IMR-90 (cell line): ENCODE measurements around the gene RDH16. TPM values are rescaled to one million over a fixed set of nuclear protein-coding genes. Genes with fewer than 3 reads are reported as not detected.

Experiments used
- ATAC-seq: fragments of 200-7000 bp; cut with Tn5 transposase; 2 replicates; pipeline ENCODE4 v1.9.1; 2020; ENCODE audit warnings: low read depth, mild to moderate bottlenecking, moderate library complexity
- BruUV-seq: library from RNA; stranded (reverse); fragments of 400-500 nt; replicated peaks from 2 replicates; lab custom pipeline; 2021; lab: Mats Ljungman, UMichigan
- CTCF ChIA-PET: fragments of 300-600 bp; formaldehyde crosslinking; extraction: SDS; loops from one replicate; lab custom pipeline; 2021; ENCODE audit warnings: antibody characterized with exemption; lab: Yijun Ruan, JAX
- POLR2A ChIA-PET: fragments of 300-600 bp; sonication (Branson Sonifier 250); formaldehyde crosslinking; loops from one replicate; lab custom pipeline; 2022; ENCODE audit warnings: antibody characterized with exemption; ENCODE audit not compliant: unreplicated experiment; lab: Charles Lee
- DNase-seq: peaks from one replicate; pipeline ENCODE4 v3.0.0; 2013
- H2AFZ ChIP-seq: replicated peaks from 2 replicates; pipeline ENCODE3; 2013; ENCODE audit warnings: low read length, mild to moderate bottlenecking; ENCODE audit not compliant: poor library complexity
- H2AK5ac ChIP-seq: 2 replicates; pipeline ENCODE4 v1.6.1; 2013; ENCODE audit warnings: low read depth, low read length, inconsistent platforms
- H2AK9ac ChIP-seq: replicated peaks from 2 replicates; pipeline ENCODE3; 2013; ENCODE audit warnings: mild to moderate bottlenecking, low read depth, low read length, moderate library complexity; ENCODE audit not compliant: poor library complexity
- H2BK120ac ChIP-seq: 2 replicates; pipeline ENCODE4 v1.6.1; 2013; ENCODE audit warnings: low read depth, low read length, inconsistent platforms
- H2BK15ac ChIP-seq: 3 replicates; pipeline ENCODE4 v1.6.1; 2013; ENCODE audit warnings: low read depth, low read length, inconsistent platforms
- H2BK20ac ChIP-seq: 2 replicates; pipeline ENCODE4 v1.6.1; 2013; ENCODE audit warnings: low read depth, mild to moderate bottlenecking, inconsistent platforms, low read length, moderate library complexity
- H2BK5ac ChIP-seq: 2 replicates; pipeline ENCODE4 v1.6.1; 2013; ENCODE audit warnings: mild to moderate bottlenecking, low read depth, low read length, inconsistent platforms; ENCODE audit not compliant: poor library complexity, severe bottlenecking
- H3K14ac ChIP-seq: replicated peaks from 2 replicates; pipeline ENCODE4 v1.6.1; 2013; ENCODE audit warnings: low read depth, low read length, inconsistent platforms
- H3K18ac ChIP-seq: 2 replicates; pipeline ENCODE4 v1.6.1; 2013; ENCODE audit warnings: low read depth, low read length, control low read depth
- H3K23ac ChIP-seq: 2 replicates; pipeline ENCODE4 v1.6.1; 2013; ENCODE audit warnings: low read depth, low read length, inconsistent platforms
- H3K27ac ChIP-seq: 2 replicates; pipeline ENCODE4 v1.5.1; 2013; ENCODE audit warnings: mild to moderate bottlenecking, control low read depth, low read length; ENCODE audit not compliant: insufficient read depth
- H3K27me3 ChIP-seq: 2 replicates; pipeline ENCODE4 v1.6.1; 2013; ENCODE audit warnings: low read length; ENCODE audit not compliant: control insufficient read depth, insufficient read depth
- H3K36me3 ChIP-seq: 2 replicates; pipeline ENCODE4 v1.6.1; 2013; ENCODE audit warnings: low read length, mixed read lengths; ENCODE audit not compliant: control insufficient read depth, insufficient read depth
- H3K4ac ChIP-seq: 2 replicates; pipeline ENCODE4 v1.6.1; 2013; ENCODE audit warnings: low read depth, low read length, inconsistent platforms
- H3K4me1 ChIP-seq: 2 replicates; pipeline ENCODE4 v1.6.1; 2013; ENCODE audit warnings: low read length, mixed read lengths; ENCODE audit not compliant: control insufficient read depth, insufficient read depth
- H3K4me2 ChIP-seq: 2 replicates; pipeline ENCODE4 v1.6.1; 2013; ENCODE audit warnings: low read depth, mild to moderate bottlenecking, control low read depth, low read length, moderate library complexity
- H3K4me3 ChIP-seq: 2 replicates; pipeline ENCODE4 v1.5.1; 2013; ENCODE audit warnings: low read depth, mild to moderate bottlenecking, control low read depth, low read length, moderate library complexity; ENCODE audit not compliant: insufficient read depth
- H3K56ac ChIP-seq: 2 replicates; pipeline ENCODE4 v1.6.1; 2013; ENCODE audit warnings: low read length, inconsistent platforms; ENCODE audit not compliant: insufficient read depth; ENCODE audit errors: extremely low read depth
- H3K79me1 ChIP-seq, 2 experiments: 2 replicates each; pipeline ENCODE4 v1.6.1; 2013; ENCODE audit warnings: low read length in 2 of 2, inconsistent platforms in 1 of 2, low read depth in 1 of 2
- H3K9ac ChIP-seq: 2 replicates; pipeline ENCODE4 v1.6.1; 2013; ENCODE audit warnings: low read depth, low read length, control low read depth
- H3K9me1 ChIP-seq: 2 replicates; pipeline ENCODE4 v1.6.1; 2013; ENCODE audit warnings: low read length, inconsistent platforms; ENCODE audit not compliant: insufficient read depth
- H3K9me3 ChIP-seq: 2 replicates; pipeline ENCODE4 v1.6.1; 2013; ENCODE audit warnings: low read length; ENCODE audit not compliant: control insufficient read depth, insufficient read depth
- H4K20me1 ChIP-seq: 2 replicates; pipeline ENCODE4 v1.6.1; 2013; ENCODE audit warnings: low read length, inconsistent platforms; ENCODE audit not compliant: insufficient read depth
- H4K5ac ChIP-seq: 2 replicates; pipeline ENCODE4 v1.6.1; 2013; ENCODE audit warnings: mild to moderate bottlenecking, low read depth, low read length, control low read depth
- H4K8ac ChIP-seq, 2 experiments: 2 replicates each; pipeline ENCODE4 v1.6.1; 2013; ENCODE audit warnings: low read depth in 2 of 2, low read length in 2 of 2, control low read depth in 1 of 2, inconsistent platforms in 1 of 2
- H4K91ac ChIP-seq: 2 replicates; pipeline ENCODE4 v1.6.1; 2013; ENCODE audit warnings: low read depth, low read length, inconsistent platforms; ENCODE audit not compliant: insufficient read depth
- BHLHE40 ChIP-seq: fragments of 150-350 bp; IDR thresholded peaks from 2 replicates; pipeline ENCODE4 v1.6.1; 2016; ENCODE audit warnings: mild to moderate bottlenecking, low read depth, low read length
- CEBPB ChIP-seq: IDR thresholded peaks from 2 replicates; pipeline ENCODE4 v1.6.1; 2012; ENCODE audit warnings: low read depth, low read length, improper control_type of control experiment
- CHD1 ChIP-seq: IDR thresholded peaks from 2 replicates; pipeline ENCODE4 v1.6.1; 2012; ENCODE audit warnings: low read depth, low read length, improper control_type of control experiment
- CTCF ChIP-seq: conservative IDR thresholded peaks from 2 replicates; pipeline ENCODE4 v1.5.1; 2012; ENCODE audit warnings: mild to moderate bottlenecking, low read depth, low read length, improper control_type of control experiment
- ELK1 ChIP-seq: fragments of 150-350 bp; IDR thresholded peaks from 2 replicates; pipeline ENCODE4 v1.6.1; 2016; ENCODE audit warnings: low read depth, mild to moderate bottlenecking, low read length, moderate library complexity, borderline replicate concordance
- FOS ChIP-seq: fragments of 150-350 bp; IDR thresholded peaks from 2 replicates; pipeline ENCODE4 v1.6.1; 2016; ENCODE audit warnings: low read depth, low read length
- MAFK ChIP-seq: IDR thresholded peaks from 2 replicates; pipeline ENCODE4 v1.6.1; 2012; ENCODE audit warnings: low read depth, low read length, improper control_type of control experiment
- MAZ ChIP-seq: IDR thresholded peaks from 2 replicates; pipeline ENCODE4 v1.6.1; 2012; ENCODE audit warnings: low read depth, mild to moderate bottlenecking, low read length, improper control_type of control experiment, moderate library complexity, borderline replicate concordance
- MXI1 ChIP-seq: IDR thresholded peaks from 2 replicates; pipeline ENCODE4 v1.6.1; 2012; ENCODE audit warnings: low read depth, mild to moderate bottlenecking, low read length, moderate library complexity, borderline replicate concordance
- NFE2L2 ChIP-seq: fragments of 150-350 bp; IDR thresholded peaks from 2 replicates; pipeline ENCODE4 v1.6.1; 2016; ENCODE audit warnings: low read depth, mild to moderate bottlenecking, low read length
- POLR2A ChIP-seq: IDR thresholded peaks from 2 replicates; pipeline ENCODE4 v1.6.1; 2012; ENCODE audit warnings: mild to moderate bottlenecking, low read depth, low read length
- RAD21 ChIP-seq: IDR thresholded peaks from 2 replicates; pipeline ENCODE4 v1.6.1; 2012; ENCODE audit warnings: low read length, improper control_type of control experiment
- RCOR1 ChIP-seq: IDR thresholded peaks from 2 replicates; pipeline ENCODE4 v1.6.1; 2012; ENCODE audit warnings: mild to moderate bottlenecking, low read length, improper control_type of control experiment; ENCODE audit not compliant: insufficient replicate concordance
- RFX5 ChIP-seq: IDR thresholded peaks from 2 replicates; pipeline ENCODE4 v1.8.0; 2012; ENCODE audit warnings: low read depth, mild to moderate bottlenecking, low read length, moderate library complexity
- SMC3 ChIP-seq: fragments of 150-350 bp; IDR thresholded peaks from 2 replicates; pipeline ENCODE4 v1.6.1; 2016; ENCODE audit warnings: low read depth, mild to moderate bottlenecking, antibody characterized with exemption, low read length, moderate library complexity
- USF2 ChIP-seq: fragments of 150-350 bp; IDR thresholded peaks from 2 replicates; pipeline ENCODE4 v1.6.1; 2017; ENCODE audit warnings: mild to moderate bottlenecking, antibody characterized with exemption, low read length, low read depth
- WGBS, 2 experiments: methylation state at CpG; one replicate each; pipeline versions ENCODE4 v1.1.5 to v1.1.7; 2013; ENCODE audit warnings: missing lambda C conversion rate in 2 of 2; ENCODE audit not compliant: insufficient read length in 1 of 2; ENCODE audit errors: extremely low coverage in 2 of 2; 5-methylcytosine and 5-hydroxymethylcytosine counted together
- dilution Hi-C: fragments of 300-500 bp; cut with HindIII; formaldehyde crosslinking; loops from one replicate; pipeline ENCODE4 v1.14.3; 2018; ENCODE audit warnings: low sequenced_read_pairs; ENCODE audit not compliant: unreplicated experiment
- in situ Hi-C: fragments of 300-500 bp; cut with MboI; formaldehyde crosslinking; loops from 3 replicates; pipeline ENCODE4 v1.14.3; 2019; ENCODE audit warnings: low sequenced_read_pairs, inconsistent platforms, mixed read lengths
- intact Hi-C: fragments of 100-400 bp; cut with micrococcal nuclease; formaldehyde crosslinking; loops from 2 replicates; pipeline ENCODE4 v1.10.0; 2022
- polyA plus RNA-seq, 3 experiments: library from polyadenylated mRNA; depleted of rRNA; stranded (reverse); fragments of >200 nt; gene quantifications; 2 replicates each; pipeline ENCODE4 v1.2.3, GENCODE V29; 2012; ENCODE audit warnings: low replicate concordance in 1 of 3
- total RNA-seq: library from RNA; depleted of rRNA; stranded (reverse); fragments of >200 nt; gene quantifications from 2 replicates; pipeline ENCODE4 v1.2.3, GENCODE V29; 2012

Gene RDH16
- total and polyA plus RNA-seq, 2 of the 4 experiments (the other 2 are of a cell fraction), result not detected

- Histone ChIP-seq H3K79me1 (no peaks in the 10 kb centered on the region), H4K5ac (no peak overlapping the region; the same call in 1 of the 2 replicates), H3K9me1 (no peaks in the 10 kb centered on the region; the same call in 1 of the 2 replicates), H3K4me3 (no peak overlapping the region), H3K27me3 (peaks cover 45% of the 10 kb centered on the region), H2BK20ac (no peak overlapping the region), H3K23ac (no peak overlapping the region), H3K18ac (no peak overlapping the region), H3K9me3 (no peaks in the 10 kb centered on the region), H3K14ac (no peak overlapping the region), H3K56ac (no peak overlapping the region), H3K4me2 (0 out of 2 replicates have a peak overlapping the region, but pooled peaks have one; percentile 20), H3K4ac (no peak overlapping the region), H2BK15ac (no peak overlapping the region), H2AK5ac (no peak overlapping the region), H2BK5ac (no peak overlapping the region), H2AFZ (no peak overlapping the region), H4K20me1 (no peaks in the 10 kb centered on the region), H3K27ac (no peak overlapping the region), H2BK120ac (no peak overlapping the region), H4K91ac (no peak overlapping the region), H3K36me3 (no peaks in the 10 kb centered on the region), H4K8ac (no peak overlapping the region), H2AK9ac (no peak overlapping the region), H3K9ac (no peak overlapping the region), H3K4me1 (no peaks in the 10 kb centered on the region; the same call in 1 of the 2 replicates)
- peak; percentile 64 for ATAC-seq
- TF ChIP-seq CTCF, result no peak
- TF ChIP-seq POLR2A, result no peak
- no peak for TF ChIP-seq MAZ
- no peak for TF ChIP-seq BHLHE40
- no peak for TF ChIP-seq CEBPB
- no peak for TF ChIP-seq NFE2L2
- no peak for TF ChIP-seq SMC3
- no peak for TF ChIP-seq USF2
- no peak for TF ChIP-seq CHD1
- no peak for TF ChIP-seq ELK1
- no peak for TF ChIP-seq MAFK
- TF ChIP-seq FOS, result no peak
- TF ChIP-seq RAD21, result no peak
- no peak for TF ChIP-seq MXI1
- no peak for TF ChIP-seq RFX5
- no peak for TF ChIP-seq RCOR1
- DNase-seq, result peak; percentile 57
- in situ Hi-C loops (no loop called here), dilution Hi-C loops (no loop called here), intact Hi-C loops (no loop called here)
- no CpG with 5 or more reads among the region's 2 CpGs for WGBS, 2 experiments
- no TSS peak for BruUV-seq
- ChIA-PET CTCF (no interaction called here), POLR2A (no interaction called here)
Observed at GRCh38 chr12:56931474-56931978, 25.9 kb downstream of the RDH16 start.
